IMR-90 (cell line): ENCODE results near the gene KIDINS220. TPM values are rescaled to one million over a fixed set of nuclear protein-coding genes. Genes with fewer than 3 reads are reported as not detected.

Source experiments
- ATAC-seq: fragments of 200-7000 bp; cut with Tn5 transposase; 2 replicates; pipeline ENCODE4 v1.9.1; 2020; ENCODE audit warnings: low read depth, mild to moderate bottlenecking, moderate library complexity
- BruUV-seq: library from RNA; stranded (reverse); fragments of 400-500 nt; replicated peaks from 2 replicates; lab custom pipeline; 2021; lab: Mats Ljungman, UMichigan
- CTCF ChIA-PET: fragments of 300-600 bp; formaldehyde crosslinking; extraction: SDS; loops from one replicate; lab custom pipeline; 2021; ENCODE audit warnings: antibody characterized with exemption; lab: Yijun Ruan, JAX
- POLR2A ChIA-PET: fragments of 300-600 bp; sonication (Branson Sonifier 250); formaldehyde crosslinking; loops from one replicate; lab custom pipeline; 2022; ENCODE audit warnings: antibody characterized with exemption; ENCODE audit not compliant: unreplicated experiment; lab: Charles Lee
- DNase-seq: peaks from one replicate; pipeline ENCODE4 v3.0.0; 2013
- H2AFZ ChIP-seq: replicated peaks from 2 replicates; pipeline ENCODE3; 2013; ENCODE audit warnings: low read length, mild to moderate bottlenecking; ENCODE audit not compliant: poor library complexity
- H2AK5ac ChIP-seq: 2 replicates; pipeline ENCODE4 v1.6.1; 2013; ENCODE audit warnings: low read depth, low read length, inconsistent platforms
- H2AK9ac ChIP-seq: replicated peaks from 2 replicates; pipeline ENCODE3; 2013; ENCODE audit warnings: mild to moderate bottlenecking, low read depth, low read length, moderate library complexity; ENCODE audit not compliant: poor library complexity
- H2BK120ac ChIP-seq: 2 replicates; pipeline ENCODE4 v1.6.1; 2013; ENCODE audit warnings: low read depth, low read length, inconsistent platforms
- H2BK15ac ChIP-seq: 3 replicates; pipeline ENCODE4 v1.6.1; 2013; ENCODE audit warnings: low read depth, low read length, inconsistent platforms
- H2BK20ac ChIP-seq: 2 replicates; pipeline ENCODE4 v1.6.1; 2013; ENCODE audit warnings: low read depth, mild to moderate bottlenecking, inconsistent platforms, low read length, moderate library complexity
- H2BK5ac ChIP-seq: 2 replicates; pipeline ENCODE4 v1.6.1; 2013; ENCODE audit warnings: mild to moderate bottlenecking, low read depth, low read length, inconsistent platforms; ENCODE audit not compliant: poor library complexity, severe bottlenecking
- H3K14ac ChIP-seq: replicated peaks from 2 replicates; pipeline ENCODE4 v1.6.1; 2013; ENCODE audit warnings: low read depth, low read length, inconsistent platforms
- H3K18ac ChIP-seq: 2 replicates; pipeline ENCODE4 v1.6.1; 2013; ENCODE audit warnings: low read depth, low read length, control low read depth
- H3K23ac ChIP-seq: 2 replicates; pipeline ENCODE4 v1.6.1; 2013; ENCODE audit warnings: low read depth, low read length, inconsistent platforms
- H3K27ac ChIP-seq: 2 replicates; pipeline ENCODE4 v1.5.1; 2013; ENCODE audit warnings: mild to moderate bottlenecking, control low read depth, low read length; ENCODE audit not compliant: insufficient read depth
- H3K27me3 ChIP-seq: 2 replicates; pipeline ENCODE4 v1.6.1; 2013; ENCODE audit warnings: low read length; ENCODE audit not compliant: control insufficient read depth, insufficient read depth
- H3K36me3 ChIP-seq: 2 replicates; pipeline ENCODE4 v1.6.1; 2013; ENCODE audit warnings: low read length, mixed read lengths; ENCODE audit not compliant: control insufficient read depth, insufficient read depth
- H3K4ac ChIP-seq: 2 replicates; pipeline ENCODE4 v1.6.1; 2013; ENCODE audit warnings: low read depth, low read length, inconsistent platforms
- H3K4me1 ChIP-seq: 2 replicates; pipeline ENCODE4 v1.6.1; 2013; ENCODE audit warnings: low read length, mixed read lengths; ENCODE audit not compliant: control insufficient read depth, insufficient read depth
- H3K4me2 ChIP-seq: 2 replicates; pipeline ENCODE4 v1.6.1; 2013; ENCODE audit warnings: low read depth, mild to moderate bottlenecking, control low read depth, low read length, moderate library complexity
- H3K4me3 ChIP-seq: 2 replicates; pipeline ENCODE4 v1.5.1; 2013; ENCODE audit warnings: low read depth, mild to moderate bottlenecking, control low read depth, low read length, moderate library complexity; ENCODE audit not compliant: insufficient read depth
- H3K56ac ChIP-seq: 2 replicates; pipeline ENCODE4 v1.6.1; 2013; ENCODE audit warnings: low read length, inconsistent platforms; ENCODE audit not compliant: insufficient read depth; ENCODE audit errors: extremely low read depth
- H3K79me1 ChIP-seq, 2 experiments: 2 replicates each; pipeline ENCODE4 v1.6.1; 2013; ENCODE audit warnings: low read length in 2 of 2, inconsistent platforms in 1 of 2, low read depth in 1 of 2
- H3K9ac ChIP-seq: 2 replicates; pipeline ENCODE4 v1.6.1; 2013; ENCODE audit warnings: low read depth, low read length, control low read depth
- H3K9me1 ChIP-seq: 2 replicates; pipeline ENCODE4 v1.6.1; 2013; ENCODE audit warnings: low read length, inconsistent platforms; ENCODE audit not compliant: insufficient read depth
- H3K9me3 ChIP-seq: 2 replicates; pipeline ENCODE4 v1.6.1; 2013; ENCODE audit warnings: low read length; ENCODE audit not compliant: control insufficient read depth, insufficient read depth
- H4K20me1 ChIP-seq: 2 replicates; pipeline ENCODE4 v1.6.1; 2013; ENCODE audit warnings: low read length, inconsistent platforms; ENCODE audit not compliant: insufficient read depth
- H4K5ac ChIP-seq: 2 replicates; pipeline ENCODE4 v1.6.1; 2013; ENCODE audit warnings: mild to moderate bottlenecking, low read depth, low read length, control low read depth
- H4K8ac ChIP-seq, 2 experiments: 2 replicates each; pipeline ENCODE4 v1.6.1; 2013; ENCODE audit warnings: low read depth in 2 of 2, low read length in 2 of 2, control low read depth in 1 of 2, inconsistent platforms in 1 of 2
- H4K91ac ChIP-seq: 2 replicates; pipeline ENCODE4 v1.6.1; 2013; ENCODE audit warnings: low read depth, low read length, inconsistent platforms; ENCODE audit not compliant: insufficient read depth
- BHLHE40 ChIP-seq: fragments of 150-350 bp; IDR thresholded peaks from 2 replicates; pipeline ENCODE4 v1.6.1; 2016; ENCODE audit warnings: mild to moderate bottlenecking, low read depth, low read length
- CEBPB ChIP-seq: IDR thresholded peaks from 2 replicates; pipeline ENCODE4 v1.6.1; 2012; ENCODE audit warnings: low read depth, low read length, improper control_type of control experiment
- CHD1 ChIP-seq: IDR thresholded peaks from 2 replicates; pipeline ENCODE4 v1.6.1; 2012; ENCODE audit warnings: low read depth, low read length, improper control_type of control experiment
- FOS ChIP-seq: fragments of 150-350 bp; IDR thresholded peaks from 2 replicates; pipeline ENCODE4 v1.6.1; 2016; ENCODE audit warnings: low read depth, low read length
- MAFK ChIP-seq: IDR thresholded peaks from 2 replicates; pipeline ENCODE4 v1.6.1; 2012; ENCODE audit warnings: low read depth, low read length, improper control_type of control experiment
- MXI1 ChIP-seq: IDR thresholded peaks from 2 replicates; pipeline ENCODE4 v1.6.1; 2012; ENCODE audit warnings: low read depth, mild to moderate bottlenecking, low read length, moderate library complexity, borderline replicate concordance
- NFE2L2 ChIP-seq: fragments of 150-350 bp; IDR thresholded peaks from 2 replicates; pipeline ENCODE4 v1.6.1; 2016; ENCODE audit warnings: low read depth, mild to moderate bottlenecking, low read length
- POLR2A ChIP-seq: IDR thresholded peaks from 2 replicates; pipeline ENCODE4 v1.6.1; 2012; ENCODE audit warnings: mild to moderate bottlenecking, low read depth, low read length
- RAD21 ChIP-seq: IDR thresholded peaks from 2 replicates; pipeline ENCODE4 v1.6.1; 2012; ENCODE audit warnings: low read length, improper control_type of control experiment
- RFX5 ChIP-seq: IDR thresholded peaks from 2 replicates; pipeline ENCODE4 v1.8.0; 2012; ENCODE audit warnings: low read depth, mild to moderate bottlenecking, low read length, moderate library complexity
- SMC3 ChIP-seq: fragments of 150-350 bp; IDR thresholded peaks from 2 replicates; pipeline ENCODE4 v1.6.1; 2016; ENCODE audit warnings: low read depth, mild to moderate bottlenecking, antibody characterized with exemption, low read length, moderate library complexity
- WGBS, 2 experiments: methylation state at CpG; one replicate each; pipeline versions ENCODE4 v1.1.5 to v1.1.7; 2013; ENCODE audit warnings: missing lambda C conversion rate in 2 of 2; ENCODE audit not compliant: insufficient read length in 1 of 2; ENCODE audit errors: extremely low coverage in 2 of 2; 5-methylcytosine and 5-hydroxymethylcytosine counted together
- dilution Hi-C: fragments of 300-500 bp; cut with HindIII; formaldehyde crosslinking; loops from one replicate; pipeline ENCODE4 v1.14.3; 2018; ENCODE audit warnings: low sequenced_read_pairs; ENCODE audit not compliant: unreplicated experiment
- in situ Hi-C: fragments of 300-500 bp; cut with MboI; formaldehyde crosslinking; loops from 3 replicates; pipeline ENCODE4 v1.14.3; 2019; ENCODE audit warnings: low sequenced_read_pairs, inconsistent platforms, mixed read lengths
- intact Hi-C: fragments of 100-400 bp; cut with micrococcal nuclease; formaldehyde crosslinking; loops from 2 replicates; pipeline ENCODE4 v1.10.0; 2022
- polyA plus RNA-seq, 3 experiments: library from polyadenylated mRNA; depleted of rRNA; stranded (reverse); fragments of >200 nt; gene quantifications; 2 replicates each; pipeline ENCODE4 v1.2.3, GENCODE V29; 2012; ENCODE audit warnings: low replicate concordance in 1 of 3
- total RNA-seq: library from RNA; depleted of rRNA; stranded (reverse); fragments of >200 nt; gene quantifications from 2 replicates; pipeline ENCODE4 v1.2.3, GENCODE V29; 2012
- TF ChIP-seq, protein P1 (sequence below): fragments of 150-350 bp; IDR thresholded peaks from 2 replicates; pipeline ENCODE4 v1.6.1; 2017; ENCODE audit warnings: mild to moderate bottlenecking, antibody characterized with exemption, low read length, low read depth
- TF ChIP-seq, protein P2 (sequence below): fragments of 150-350 bp; IDR thresholded peaks from 2 replicates; pipeline ENCODE4 v1.6.1; 2016; ENCODE audit warnings: low read depth, mild to moderate bottlenecking, low read length, moderate library complexity, borderline replicate concordance
- TF ChIP-seq, protein P3 (sequence below): conservative IDR thresholded peaks from 2 replicates; pipeline ENCODE4 v1.5.1; 2012; ENCODE audit warnings: mild to moderate bottlenecking, low read depth, low read length, improper control_type of control experiment

Gene KIDINS220
- total and polyA plus RNA-seq, 2 of the 4 experiments (the other 2 are of a cell fraction), result 23.1 to 63.4 TPM

- 0 out of 2 replicates have a peak, but pooled peaks have one; percentile 16 for ATAC-seq
Observed at GRCh38 chr2:8851811-8852560, 14.6 kb upstream of the KIDINS220 start.

More at GRCh38 chr2:8851811-8852560, 14.6 kb upstream of the KIDINS220 start:
- Histone ChIP-seq H2BK15ac (no peak overlapping the region), H4K20me1 (no peaks in the 10 kb centered on the region), H4K8ac (no peak overlapping the region), H3K79me1 (no peaks in the 10 kb centered on the region), H3K27ac (no peak overlapping the region), H3K56ac (no peak overlapping the region), H2BK5ac (no peak overlapping the region), H2BK20ac (no peak overlapping the region), H4K5ac (no peak overlapping the region), H2BK120ac (no peak overlapping the region), H3K23ac (no peak overlapping the region), H3K27me3 (no peaks in the 10 kb centered on the region), H2AK5ac (no peak overlapping the region), H3K9me3 (no peaks in the 10 kb centered on the region), H3K36me3 (no peaks in the 10 kb centered on the region), H3K18ac (no peak overlapping the region), H3K4me1 (peaks cover 11% of the 10 kb centered on the region), H4K91ac (no peak overlapping the region), H3K14ac (no peak overlapping the region), H3K9ac (no peak overlapping the region), H3K4me2 (no peak overlapping the region), H2AK9ac (no peak overlapping the region), H3K4me3 (no peak overlapping the region), H3K4ac (no peak overlapping the region), H2AFZ (no peak overlapping the region), H3K9me1 (peaks cover 5% of the 10 kb centered on the region)
- BruUV-seq, result no TSS peak
- CTCF ChIA-PET, result no interaction called here
- in situ Hi-C loops (loop anchor here (25.0 kb wide), 1 partner anchor 485 kb away; no protein-coding TSS in a partner anchor), dilution Hi-C loops (no loop called here), intact Hi-C loops (no loop called here)
- no peak for DNase-seq
- POLR2A ChIA-PET, result no interaction called here
- WGBS, 2 experiments, result 100% methylated on average over 1 of the region's 10 CpGs; no CpG with 5 or more reads in 1 of the 2 experiments
- TF ChIP-seq CEBPB (no peak), CHD1 (no peak), NFE2L2 (no peak), MAFK (no peak), RFX5 (no peak), SMC3 (no peak), POLR2A (no peak), RAD21 (no peak), MXI1 (no peak), FOS (no peak), BHLHE40 (no peak)
- TF ChIP-seq, protein P1, sequence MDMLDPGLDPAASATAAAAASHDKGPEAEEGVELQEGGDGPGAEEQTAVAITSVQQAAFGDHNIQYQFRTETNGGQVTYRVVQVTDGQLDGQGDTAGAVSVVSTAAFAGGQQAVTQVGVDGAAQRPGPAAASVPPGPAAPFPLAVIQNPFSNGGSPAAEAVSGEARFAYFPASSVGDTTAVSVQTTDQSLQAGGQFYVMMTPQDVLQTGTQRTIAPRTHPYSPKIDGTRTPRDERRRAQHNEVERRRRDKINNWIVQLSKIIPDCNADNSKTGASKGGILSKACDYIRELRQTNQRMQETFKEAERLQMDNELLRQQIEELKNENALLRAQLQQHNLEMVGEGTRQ, result no peak
- TF ChIP-seq, protein P2, sequence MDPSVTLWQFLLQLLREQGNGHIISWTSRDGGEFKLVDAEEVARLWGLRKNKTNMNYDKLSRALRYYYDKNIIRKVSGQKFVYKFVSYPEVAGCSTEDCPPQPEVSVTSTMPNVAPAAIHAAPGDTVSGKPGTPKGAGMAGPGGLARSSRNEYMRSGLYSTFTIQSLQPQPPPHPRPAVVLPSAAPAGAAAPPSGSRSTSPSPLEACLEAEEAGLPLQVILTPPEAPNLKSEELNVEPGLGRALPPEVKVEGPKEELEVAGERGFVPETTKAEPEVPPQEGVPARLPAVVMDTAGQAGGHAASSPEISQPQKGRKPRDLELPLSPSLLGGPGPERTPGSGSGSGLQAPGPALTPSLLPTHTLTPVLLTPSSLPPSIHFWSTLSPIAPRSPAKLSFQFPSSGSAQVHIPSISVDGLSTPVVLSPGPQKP, result no peak
- TF ChIP-seq, protein P3, sequence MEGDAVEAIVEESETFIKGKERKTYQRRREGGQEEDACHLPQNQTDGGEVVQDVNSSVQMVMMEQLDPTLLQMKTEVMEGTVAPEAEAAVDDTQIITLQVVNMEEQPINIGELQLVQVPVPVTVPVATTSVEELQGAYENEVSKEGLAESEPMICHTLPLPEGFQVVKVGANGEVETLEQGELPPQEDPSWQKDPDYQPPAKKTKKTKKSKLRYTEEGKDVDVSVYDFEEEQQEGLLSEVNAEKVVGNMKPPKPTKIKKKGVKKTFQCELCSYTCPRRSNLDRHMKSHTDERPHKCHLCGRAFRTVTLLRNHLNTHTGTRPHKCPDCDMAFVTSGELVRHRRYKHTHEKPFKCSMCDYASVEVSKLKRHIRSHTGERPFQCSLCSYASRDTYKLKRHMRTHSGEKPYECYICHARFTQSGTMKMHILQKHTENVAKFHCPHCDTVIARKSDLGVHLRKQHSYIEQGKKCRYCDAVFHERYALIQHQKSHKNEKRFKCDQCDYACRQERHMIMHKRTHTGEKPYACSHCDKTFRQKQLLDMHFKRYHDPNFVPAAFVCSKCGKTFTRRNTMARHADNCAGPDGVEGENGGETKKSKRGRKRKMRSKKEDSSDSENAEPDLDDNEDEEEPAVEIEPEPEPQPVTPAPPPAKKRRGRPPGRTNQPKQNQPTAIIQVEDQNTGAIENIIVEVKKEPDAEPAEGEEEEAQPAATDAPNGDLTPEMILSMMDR, result no peak
